OCI-LY7 (cell line): Measurements from ENCODE around the gene CORO7. TPM values are rescaled to one million over a fixed set of nuclear protein-coding genes. Genes with fewer than 3 reads are reported as not detected.

ENCODE experiments used
- BruUV-seq: library from RNA; stranded (reverse); fragments of 400-500 nt; replicated peaks from 2 replicates; lab custom pipeline; 2021; lab: Mats Ljungman, UMichigan
- CTCF ChIA-PET: fragments of 300-600 bp; sonication (Branson Sonifier 250); formaldehyde crosslinking; loops from one replicate; lab custom pipeline; 2022; ENCODE audit warnings: antibody characterized with exemption; ENCODE audit not compliant: unreplicated experiment; lab: Charles Lee
- POLR2A ChIA-PET: fragments of 300-600 bp; sonication (Branson Sonifier 250); formaldehyde crosslinking; loops from one replicate; lab custom pipeline; 2022; ENCODE audit warnings: antibody characterized with exemption; lab: Charles Lee
- DNase-seq: peaks from one replicate; pipeline ENCODE4 v3.0.0-alpha.2; 2015; ENCODE audit warnings: low spot score
- H2AFZ ChIP-seq: fragments of 200-600 bp; sonication (generic), shearing (Covaris generic); 2 replicates; pipeline ENCODE4 v1.6.1; 2014; ENCODE audit warnings: mild to moderate bottlenecking, antibody characterized with exemption, low read length, moderate library complexity
- H3K27ac ChIP-seq: fragments of 200-600 bp; sonication (generic); 2 replicates; pipeline ENCODE4 v1.5.1; 2014; ENCODE audit warnings: mixed run types, low read depth, mild to moderate bottlenecking, moderate library complexity, low read length, inconsistent platforms; ENCODE audit not compliant: poor library complexity, severe bottlenecking
- H3K36me3 ChIP-seq: fragments of 200-600 bp; sonication (generic); 2 replicates; pipeline ENCODE4 v1.6.1; 2014; ENCODE audit warnings: mild to moderate bottlenecking, antibody characterized with exemption, low read length, moderate library complexity, mixed read lengths; ENCODE audit not compliant: insufficient read depth
- H3K4me1 ChIP-seq: fragments of 200-600 bp; sonication (generic); 2 replicates; pipeline ENCODE4 v1.5.1; 2014; ENCODE audit warnings: mild to moderate bottlenecking, low read length; ENCODE audit not compliant: insufficient read depth, poor library complexity, severe bottlenecking
- H3K4me2 ChIP-seq: fragments of 200-600 bp; sonication (generic); 2 replicates; pipeline ENCODE4 v1.6.1; 2014; ENCODE audit warnings: mild to moderate bottlenecking, low read length
- H3K4me3 ChIP-seq: fragments of 200-600 bp; sonication (generic); 2 replicates; pipeline ENCODE4 v1.5.1; 2014; ENCODE audit warnings: mild to moderate bottlenecking, low read depth, low read length; ENCODE audit not compliant: poor library complexity, severe bottlenecking
- H3K79me2 ChIP-seq: fragments of 200-600 bp; sonication (generic); 2 replicates; pipeline ENCODE4 v1.6.1; 2016; ENCODE audit warnings: low read depth, mild to moderate bottlenecking, low read length, moderate library complexity, mixed read lengths; ENCODE audit not compliant: insufficient read depth
- H3K9me2 ChIP-seq: fragments of 200-600 bp; sonication (generic); 2 replicates; pipeline ENCODE4 v1.6.1; 2016; ENCODE audit warnings: mild to moderate bottlenecking, low read length, mixed read lengths; ENCODE audit not compliant: insufficient read depth
- H3K9me3 ChIP-seq: fragments of 200-600 bp; sonication (generic); 2 replicates; pipeline ENCODE4 v1.6.1; 2014; ENCODE audit warnings: mild to moderate bottlenecking, mixed run types, low read length, mixed read lengths
- H4K20me1 ChIP-seq: fragments of 200-600 bp; sonication (generic); 2 replicates; pipeline ENCODE4 v1.6.1; 2014; ENCODE audit warnings: mild to moderate bottlenecking, antibody characterized with exemption, low read length, moderate library complexity, mixed read lengths; ENCODE audit not compliant: insufficient read depth
- EZH2phosphoT487 ChIP-seq: fragments of 200-600 bp; sonication (generic); IDR thresholded peaks from 2 replicates; pipeline ENCODE4 v1.6.1; 2018; ENCODE audit warnings: low read depth, borderline replicate concordance, mild to moderate bottlenecking, mixed run types, antibody characterized with exemption, low read length, moderate library complexity, mixed read lengths
- intact Hi-C: fragments of 100-400 bp; cut with micrococcal nuclease; formaldehyde crosslinking; loops from one replicate; pipeline ENCODE4 v1.10.0; 2022; ENCODE audit not compliant: unreplicated experiment
- total RNA-seq, 2 experiments: library from RNA; depleted of rRNA in 1 of 2; stranded (reverse); fragments of >200 nt in 1 of 2; shearing (Covaris generic) in 1 of 2; gene quantifications; 2 replicates each; pipeline ENCODE4 v1.2.3, GENCODE V29; 2014 to 2022
- TF ChIP-seq, protein P1 (sequence below): fragments of 200-600 bp; sonication (generic); conservative IDR thresholded peaks from 2 replicates; pipeline ENCODE4 v1.5.1; 2014; ENCODE audit warnings: mild to moderate bottlenecking, antibody characterized with exemption, low read length, moderate library complexity, mixed read lengths

Gene CORO7
- total RNA-seq, 2 experiments from 2014 or later: 77.2 to 112 TPM

DNA sequence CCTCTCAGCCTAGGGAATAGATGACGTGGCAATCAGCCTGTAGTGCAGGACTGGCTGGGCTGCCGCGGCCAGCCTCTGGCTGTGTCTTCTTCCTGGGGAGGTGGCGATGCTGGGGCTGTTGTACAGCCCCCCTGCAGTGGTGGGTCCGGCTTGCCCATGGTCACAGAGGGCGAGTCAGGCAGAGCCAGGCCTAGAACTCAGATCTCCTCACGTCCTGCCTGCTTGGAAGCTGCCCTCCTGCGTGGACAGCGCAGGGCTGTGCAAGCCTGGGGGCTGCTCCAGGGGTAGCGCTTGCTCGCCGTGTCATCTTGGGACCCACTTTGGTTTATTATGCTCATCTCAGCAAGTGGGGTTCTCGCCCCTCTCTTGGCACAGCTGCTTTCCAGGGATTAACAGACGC, 38.7 kb upstream of the CORO7 start:
- CTCF ChIA-PET: no interaction called here
- BruUV-seq: no TSS peak
- DNase-seq: no peak
- Histone ChIP-seq H3K4me1 (no peaks in the 10 kb centered on the region), H3K9me2 (no peaks in the 10 kb centered on the region), H2AFZ (no peak overlapping the region), H3K9me3 (no peaks in the 10 kb centered on the region), H3K27ac (no peak overlapping the region), H4K20me1 (no peaks in the 10 kb centered on the region), H3K4me2 (no peak overlapping the region), H3K36me3 (peaks cover 96% of the 10 kb centered on the region), H3K4me3 (no peak overlapping the region), H3K79me2 (no peaks in the 10 kb centered on the region)
- intact Hi-C loops: no loop called here
- no peak for TF ChIP-seq EZH2phosphoT487
- TF ChIP-seq, protein P1, sequence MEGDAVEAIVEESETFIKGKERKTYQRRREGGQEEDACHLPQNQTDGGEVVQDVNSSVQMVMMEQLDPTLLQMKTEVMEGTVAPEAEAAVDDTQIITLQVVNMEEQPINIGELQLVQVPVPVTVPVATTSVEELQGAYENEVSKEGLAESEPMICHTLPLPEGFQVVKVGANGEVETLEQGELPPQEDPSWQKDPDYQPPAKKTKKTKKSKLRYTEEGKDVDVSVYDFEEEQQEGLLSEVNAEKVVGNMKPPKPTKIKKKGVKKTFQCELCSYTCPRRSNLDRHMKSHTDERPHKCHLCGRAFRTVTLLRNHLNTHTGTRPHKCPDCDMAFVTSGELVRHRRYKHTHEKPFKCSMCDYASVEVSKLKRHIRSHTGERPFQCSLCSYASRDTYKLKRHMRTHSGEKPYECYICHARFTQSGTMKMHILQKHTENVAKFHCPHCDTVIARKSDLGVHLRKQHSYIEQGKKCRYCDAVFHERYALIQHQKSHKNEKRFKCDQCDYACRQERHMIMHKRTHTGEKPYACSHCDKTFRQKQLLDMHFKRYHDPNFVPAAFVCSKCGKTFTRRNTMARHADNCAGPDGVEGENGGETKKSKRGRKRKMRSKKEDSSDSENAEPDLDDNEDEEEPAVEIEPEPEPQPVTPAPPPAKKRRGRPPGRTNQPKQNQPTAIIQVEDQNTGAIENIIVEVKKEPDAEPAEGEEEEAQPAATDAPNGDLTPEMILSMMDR: no peak
- POLR2A ChIA-PET: interaction anchor here (0.7 kb wide), 1 partner anchor 17 kb away, joined by 3 read pairs; no protein-coding TSS in a partner anchor

DNA sequence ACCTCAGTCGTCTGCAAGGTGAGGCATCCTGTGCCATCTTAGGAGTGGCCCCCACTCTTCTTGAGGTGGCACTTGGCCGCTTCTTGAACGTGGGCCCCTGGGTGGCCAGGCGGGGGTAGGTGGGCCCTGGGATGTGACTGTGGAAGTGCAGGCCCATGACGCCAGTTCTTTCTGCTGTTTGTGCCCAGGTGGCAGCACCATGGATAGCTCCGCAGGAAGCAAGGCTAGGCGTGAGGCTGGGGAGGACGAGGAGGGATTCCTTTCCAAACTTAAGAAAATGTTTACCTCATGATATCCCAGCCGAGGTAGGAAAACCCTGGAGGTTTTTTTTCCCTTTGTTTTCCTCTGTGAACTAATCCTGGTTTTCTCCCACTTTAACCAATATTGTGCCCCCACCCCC, 38.2 kb upstream of the CORO7 start:
- H3K4me1 ChIP-seq: no peaks in the 10 kb centered on the region
- DNase-seq: no peak
- H3K4me3 ChIP-seq: no peak overlapping the region
- POLR2A ChIA-PET: no interaction called here
- no TSS peak for BruUV-seq
- H3K36me3 ChIP-seq: peaks cover 96% of the 10 kb centered on the region
- no peak overlapping the region for H2AFZ ChIP-seq
- intact Hi-C loops: no loop called here
- H4K20me1 ChIP-seq: no peaks in the 10 kb centered on the region
- H3K27ac ChIP-seq: no peak overlapping the region
- TF ChIP-seq, protein P1: no peak
- TF ChIP-seq EZH2phosphoT487: no peak
- H3K79me2 ChIP-seq: no peaks in the 10 kb centered on the region
- H3K9me2 ChIP-seq: no peaks in the 10 kb centered on the region
- no peak overlapping the region for H3K4me2 ChIP-seq
- CTCF ChIA-PET: no interaction called here
- H3K9me3 ChIP-seq: no peaks in the 10 kb centered on the region

DNA sequence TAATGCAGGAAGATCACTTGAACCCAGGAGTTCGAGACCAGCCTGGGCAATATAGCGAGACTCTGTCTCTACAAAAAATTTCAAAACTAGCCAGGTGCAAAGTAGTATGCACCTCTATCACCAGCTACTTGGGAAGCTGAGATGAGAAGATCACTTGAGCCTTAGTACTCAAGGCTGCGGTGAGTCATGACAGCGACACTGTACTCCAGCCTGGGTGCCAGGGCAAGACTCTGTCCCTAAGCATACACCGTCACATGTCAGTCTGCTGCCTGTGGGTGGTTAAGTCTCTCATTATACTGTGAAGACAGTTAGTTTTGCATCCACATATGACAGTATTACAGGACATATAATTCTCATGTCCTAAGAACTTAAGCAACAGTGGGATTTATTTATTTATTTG, 36.3 kb upstream of the CORO7 start:
- no TSS peak for BruUV-seq
- TF ChIP-seq, protein P1: no peak
- no peak for TF ChIP-seq EZH2phosphoT487
- Histone ChIP-seq H3K9me2 (no peaks in the 10 kb centered on the region), H3K79me2 (no peaks in the 10 kb centered on the region), H4K20me1 (no peaks in the 10 kb centered on the region), H3K36me3 (peaks cover 96% of the 10 kb centered on the region), H3K27ac (no peak overlapping the region), H2AFZ (no peak overlapping the region), H3K4me1 (no peaks in the 10 kb centered on the region), H3K4me3 (no peak overlapping the region), H3K9me3 (no peaks in the 10 kb centered on the region), H3K4me2 (no peak overlapping the region)
- ChIA-PET CTCF (no interaction called here), POLR2A (no interaction called here)
- DNase-seq: no peak
- intact Hi-C loops: no loop called here
